ENCODE data around the gene COL16A1. TPM values are rescaled to one million over a fixed set of nuclear protein-coding genes. Genes with fewer than 3 reads are reported as not detected.
A peak's percentile ranks its signal among the peaks of the same experiment; 100 is the strongest.

The COL16A1 gene
- total and polyA plus RNA-seq, 2 of the 13 experiments (the other 11 are each of a cell fraction or from before 2014, with no cell fraction given) = 4.3 to 12.2 TPM

DNA sequence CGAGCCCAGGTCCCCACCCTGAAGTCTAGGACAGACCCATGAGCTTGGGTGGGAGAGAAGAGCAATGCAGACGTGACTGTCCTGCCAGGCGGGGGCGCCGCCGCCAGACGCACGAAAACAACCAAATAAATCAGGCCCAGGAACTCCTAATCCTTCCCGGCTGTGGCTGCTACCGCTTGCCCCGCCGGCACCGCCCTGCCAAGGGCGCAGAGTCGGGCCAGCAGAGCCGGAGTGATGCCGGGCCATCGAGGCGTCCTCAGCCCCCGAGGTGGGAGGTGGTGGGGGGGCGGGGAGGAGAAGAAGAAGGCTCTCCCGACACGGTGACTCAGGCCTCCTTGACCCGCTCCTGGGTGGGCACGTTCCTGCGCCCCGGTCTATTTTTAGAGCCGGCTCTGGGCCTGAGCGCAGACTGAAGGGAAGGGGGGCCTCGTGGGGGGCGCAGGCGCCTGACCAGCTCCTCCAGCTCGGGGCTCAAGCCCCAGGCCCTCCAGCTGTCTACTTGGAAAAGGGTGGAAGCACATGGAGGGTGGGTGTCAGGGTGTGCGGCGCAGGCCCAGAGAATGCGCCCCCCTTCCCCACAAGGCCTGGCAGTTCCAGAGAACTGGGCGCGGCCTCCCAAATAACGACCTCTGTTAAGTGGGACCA, 10.7 kb upstream of the COL16A1 start (continued):
- TF ChIP-seq, protein P1, sequence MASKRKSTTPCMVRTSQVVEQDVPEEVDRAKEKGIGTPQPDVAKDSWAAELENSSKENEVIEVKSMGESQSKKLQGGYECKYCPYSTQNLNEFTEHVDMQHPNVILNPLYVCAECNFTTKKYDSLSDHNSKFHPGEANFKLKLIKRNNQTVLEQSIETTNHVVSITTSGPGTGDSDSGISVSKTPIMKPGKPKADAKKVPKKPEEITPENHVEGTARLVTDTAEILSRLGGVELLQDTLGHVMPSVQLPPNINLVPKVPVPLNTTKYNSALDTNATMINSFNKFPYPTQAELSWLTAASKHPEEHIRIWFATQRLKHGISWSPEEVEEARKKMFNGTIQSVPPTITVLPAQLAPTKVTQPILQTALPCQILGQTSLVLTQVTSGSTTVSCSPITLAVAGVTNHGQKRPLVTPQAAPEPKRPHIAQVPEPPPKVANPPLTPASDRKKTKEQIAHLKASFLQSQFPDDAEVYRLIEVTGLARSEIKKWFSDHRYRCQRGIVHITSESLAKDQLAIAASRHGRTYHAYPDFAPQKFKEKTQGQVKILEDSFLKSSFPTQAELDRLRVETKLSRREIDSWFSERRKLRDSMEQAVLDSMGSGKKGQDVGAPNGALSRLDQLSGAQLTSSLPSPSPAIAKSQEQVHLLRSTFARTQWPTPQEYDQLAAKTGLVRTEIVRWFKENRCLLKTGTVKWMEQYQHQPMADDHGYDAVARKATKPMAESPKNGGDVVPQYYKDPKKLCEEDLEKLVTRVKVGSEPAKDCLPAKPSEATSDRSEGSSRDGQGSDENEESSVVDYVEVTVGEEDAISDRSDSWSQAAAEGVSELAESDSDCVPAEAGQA (IDR thresholded peaks at IDR 0.05; ENCODE audit: low read depth) = no peak
- TF ChIP-seq, protein P1 (CRISPR knock-in tag; IDR thresholded peaks at IDR 0.05; ENCODE audit: borderline replicate concordance) = no peak
- TF ChIP-seq ZNF543 (CRISPR knock-in tag; IDR thresholded peaks at IDR 0.05) (no peak), ZNF644 (CRISPR knock-in tag; IDR thresholded peaks at IDR 0.05; ENCODE audit: low read depth) (no peak), FOSL2 (CRISPR knock-in tag; IDR thresholded peaks at IDR 0.05) (0 out of 2 replicates have a peak, but pooled peaks have one; percentile 7), FOXM1 (CRISPR knock-in tag; IDR thresholded peaks at IDR 0.05) (no peak), ZFP36L1 (CRISPR knock-in tag; IDR thresholded peaks at IDR 0.05) (no peak), ZNF773 (CRISPR knock-in tag; IDR thresholded peaks at IDR 0.05; ENCODE audit: borderline replicate concordance) (no peak), KLF11 (CRISPR knock-in tag; IDR thresholded peaks at IDR 0.05) (no peak), SOX5 (CRISPR knock-in tag; IDR thresholded peaks at IDR 0.05; ENCODE audit: borderline replicate concordance) (no peak), BCL6 (CRISPR knock-in tag; IDR thresholded peaks at IDR 0.05) (no peak), PITX1 (CRISPR knock-in tag; IDR thresholded peaks at IDR 0.05) (peak; percentile 65; the same call in 1 of the 2 replicates), KAT7 (CRISPR knock-in tag; IDR thresholded peaks at IDR 0.05; ENCODE audit: borderline replicate concordance) (no peak; the same call in 1 of the 2 replicates), CBX2 (IDR thresholded peaks at IDR 0.05; ENCODE audit: low read depth, low read length) (no peak), CBX2 (CRISPR knock-in tag; IDR thresholded peaks at IDR 0.05; ENCODE audit: low read depth) (no peak)
- TF ChIP-seq, protein P2, sequence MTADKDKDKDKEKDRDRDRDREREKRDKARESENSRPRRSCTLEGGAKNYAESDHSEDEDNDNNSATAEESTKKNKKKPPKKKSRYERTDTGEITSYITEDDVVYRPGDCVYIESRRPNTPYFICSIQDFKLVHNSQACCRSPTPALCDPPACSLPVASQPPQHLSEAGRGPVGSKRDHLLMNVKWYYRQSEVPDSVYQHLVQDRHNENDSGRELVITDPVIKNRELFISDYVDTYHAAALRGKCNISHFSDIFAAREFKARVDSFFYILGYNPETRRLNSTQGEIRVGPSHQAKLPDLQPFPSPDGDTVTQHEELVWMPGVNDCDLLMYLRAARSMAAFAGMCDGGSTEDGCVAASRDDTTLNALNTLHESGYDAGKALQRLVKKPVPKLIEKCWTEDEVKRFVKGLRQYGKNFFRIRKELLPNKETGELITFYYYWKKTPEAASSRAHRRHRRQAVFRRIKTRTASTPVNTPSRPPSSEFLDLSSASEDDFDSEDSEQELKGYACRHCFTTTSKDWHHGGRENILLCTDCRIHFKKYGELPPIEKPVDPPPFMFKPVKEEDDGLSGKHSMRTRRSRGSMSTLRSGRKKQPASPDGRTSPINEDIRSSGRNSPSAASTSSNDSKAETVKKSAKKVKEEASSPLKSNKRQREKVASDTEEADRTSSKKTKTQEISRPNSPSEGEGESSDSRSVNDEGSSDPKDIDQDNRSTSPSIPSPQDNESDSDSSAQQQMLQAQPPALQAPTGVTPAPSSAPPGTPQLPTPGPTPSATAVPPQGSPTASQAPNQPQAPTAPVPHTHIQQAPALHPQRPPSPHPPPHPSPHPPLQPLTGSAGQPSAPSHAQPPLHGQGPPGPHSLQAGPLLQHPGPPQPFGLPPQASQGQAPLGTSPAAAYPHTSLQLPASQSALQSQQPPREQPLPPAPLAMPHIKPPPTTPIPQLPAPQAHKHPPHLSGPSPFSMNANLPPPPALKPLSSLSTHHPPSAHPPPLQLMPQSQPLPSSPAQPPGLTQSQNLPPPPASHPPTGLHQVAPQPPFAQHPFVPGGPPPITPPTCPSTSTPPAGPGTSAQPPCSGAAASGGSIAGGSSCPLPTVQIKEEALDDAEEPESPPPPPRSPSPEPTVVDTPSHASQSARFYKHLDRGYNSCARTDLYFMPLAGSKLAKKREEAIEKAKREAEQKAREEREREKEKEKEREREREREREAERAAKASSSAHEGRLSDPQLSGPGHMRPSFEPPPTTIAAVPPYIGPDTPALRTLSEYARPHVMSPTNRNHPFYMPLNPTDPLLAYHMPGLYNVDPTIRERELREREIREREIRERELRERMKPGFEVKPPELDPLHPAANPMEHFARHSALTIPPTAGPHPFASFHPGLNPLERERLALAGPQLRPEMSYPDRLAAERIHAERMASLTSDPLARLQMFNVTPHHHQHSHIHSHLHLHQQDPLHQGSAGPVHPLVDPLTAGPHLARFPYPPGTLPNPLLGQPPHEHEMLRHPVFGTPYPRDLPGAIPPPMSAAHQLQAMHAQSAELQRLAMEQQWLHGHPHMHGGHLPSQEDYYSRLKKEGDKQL (CRISPR knock-in tag; IDR thresholded peaks at IDR 0.05; ENCODE audit: low read depth) = 0 out of 2 replicates have a peak, but pooled peaks have one; percentile 11
- TF ChIP-seq, protein P3, sequence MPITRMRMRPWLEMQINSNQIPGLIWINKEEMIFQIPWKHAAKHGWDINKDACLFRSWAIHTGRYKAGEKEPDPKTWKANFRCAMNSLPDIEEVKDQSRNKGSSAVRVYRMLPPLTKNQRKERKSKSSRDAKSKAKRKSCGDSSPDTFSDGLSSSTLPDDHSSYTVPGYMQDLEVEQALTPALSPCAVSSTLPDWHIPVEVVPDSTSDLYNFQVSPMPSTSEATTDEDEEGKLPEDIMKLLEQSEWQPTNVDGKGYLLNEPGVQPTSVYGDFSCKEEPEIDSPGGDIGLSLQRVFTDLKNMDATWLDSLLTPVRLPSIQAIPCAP (CRISPR knock-in tag; IDR thresholded peaks at IDR 0.05; ENCODE audit: low read depth) = no peak
- TF ChIP-seq, protein P4, sequence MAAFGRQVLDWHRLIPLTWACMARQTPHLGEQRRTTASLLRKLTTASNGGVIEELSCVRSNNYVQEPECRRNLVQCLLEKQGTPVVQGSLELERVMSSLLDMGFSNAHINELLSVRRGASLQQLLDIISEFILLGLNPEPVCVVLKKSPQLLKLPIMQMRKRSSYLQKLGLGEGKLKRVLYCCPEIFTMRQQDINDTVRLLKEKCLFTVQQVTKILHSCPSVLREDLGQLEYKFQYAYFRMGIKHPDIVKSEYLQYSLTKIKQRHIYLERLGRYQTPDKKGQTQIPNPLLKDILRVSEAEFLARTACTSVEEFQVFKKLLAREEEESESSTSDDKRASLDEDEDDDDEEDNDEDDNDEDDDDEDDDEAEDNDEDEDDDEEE (CRISPR knock-in tag; IDR thresholded peaks at IDR 0.05) = 0 out of 2 replicates have a peak, but pooled peaks have one; percentile 30
